Activated CD4-positive, alpha-beta T cell treated with anti-CD3 and anti-CD28 coated beads for 1 hour (primary cell): ENCODE data around the gene SMCO2.
"Not testable (repeated sequence)": the region's sequence is repeated elsewhere in the genome, so short reads cannot be mapped to it uniquely, and the experiment has no call there.

ENCODE experiments used
- DNase-seq: peaks from one replicate; pipeline ENCODE4 v3.0.0-alpha.2; 2020

Gene SMCO2

DNA sequence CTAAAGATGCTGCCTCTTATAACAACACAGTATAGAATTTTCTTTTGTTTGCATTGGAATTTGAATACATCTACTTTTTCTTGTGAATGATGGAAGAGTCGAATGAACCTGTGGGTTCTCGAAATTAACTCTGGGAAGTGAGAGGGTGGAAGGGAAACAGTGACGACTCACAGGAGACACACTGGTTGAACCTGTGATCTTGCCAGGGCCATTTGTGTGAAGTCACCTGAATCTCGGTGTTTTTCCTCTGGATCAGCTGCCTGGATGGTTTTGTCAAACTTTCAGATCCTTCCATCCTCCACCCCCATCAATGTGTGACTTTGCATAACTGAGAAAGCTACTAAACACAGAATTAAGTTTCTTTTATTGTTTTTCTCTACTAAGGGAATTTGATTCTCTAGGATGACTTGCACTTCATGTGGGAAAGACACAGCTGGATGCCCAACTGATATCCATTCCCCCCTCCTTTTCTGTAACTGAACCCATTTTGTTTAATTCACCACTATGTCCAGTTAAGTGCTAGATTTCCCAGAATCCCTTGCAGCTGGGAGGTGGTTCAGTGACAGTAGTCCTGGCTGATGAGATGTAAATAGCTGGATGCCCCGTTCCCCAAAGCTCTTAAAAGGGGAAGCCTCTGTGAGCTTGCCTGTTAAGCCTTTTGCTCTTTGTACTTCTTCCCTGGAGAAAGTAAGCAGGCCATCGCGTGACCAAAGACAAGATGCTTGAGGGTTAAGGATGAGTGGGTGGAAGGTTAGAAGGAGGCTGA is 83.8 kb downstream of the SMCO2 start:
- DNase-seq = no peak

DNA sequence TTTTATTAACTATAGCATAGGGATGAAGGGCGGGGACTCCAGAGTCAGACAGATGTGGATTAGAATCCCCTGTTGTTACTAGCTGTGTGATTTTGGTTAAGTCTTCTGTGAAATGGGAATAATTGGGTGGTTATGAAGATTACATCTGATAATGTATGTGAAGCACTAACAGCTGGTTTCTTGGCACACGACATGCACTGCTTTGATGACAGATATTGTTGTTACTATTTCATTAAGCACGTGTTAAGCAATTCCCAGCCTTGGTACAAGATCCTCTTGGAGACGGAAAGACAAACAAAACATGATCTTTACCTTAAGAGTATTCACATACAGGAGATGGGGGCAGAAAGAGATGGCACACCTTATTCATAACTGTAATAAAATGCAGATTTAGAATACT is 85.4 kb downstream of the SMCO2 start:
- no peak for DNase-seq

DNA sequence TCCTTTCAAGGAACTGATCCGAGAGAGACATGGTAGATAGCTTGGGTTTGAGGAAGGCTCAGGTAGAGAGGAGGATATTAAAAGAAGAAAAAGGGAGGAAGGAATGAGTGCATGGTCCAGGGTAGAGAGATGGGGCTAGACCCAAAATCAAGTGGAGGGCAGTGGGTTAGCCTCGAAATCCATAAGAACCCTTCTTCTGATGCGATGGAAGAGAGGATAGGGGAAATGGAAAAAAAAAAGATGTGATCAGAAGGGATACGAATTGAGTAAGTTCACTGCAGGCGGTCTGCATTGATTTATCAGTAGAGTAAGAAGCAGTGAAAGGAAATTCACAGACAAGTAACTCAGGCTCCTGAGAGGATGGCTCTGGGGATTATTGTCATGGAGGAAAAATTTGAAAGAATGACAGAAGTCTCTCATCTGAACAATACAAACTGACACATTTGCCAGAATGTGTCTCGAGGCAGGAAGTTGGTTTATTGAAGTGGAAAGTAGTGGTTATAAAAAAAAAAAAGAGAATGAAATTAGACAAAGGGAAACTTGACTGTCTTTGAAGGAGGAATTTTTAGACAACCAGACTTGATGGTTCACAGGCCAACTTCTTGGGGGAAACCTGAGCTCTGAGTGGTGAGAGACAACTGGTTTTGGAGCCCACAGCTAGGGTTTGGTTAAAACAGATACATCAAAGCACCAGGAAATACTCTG is 87.7 kb downstream of the SMCO2 start:
- no peak for DNase-seq

DNA sequence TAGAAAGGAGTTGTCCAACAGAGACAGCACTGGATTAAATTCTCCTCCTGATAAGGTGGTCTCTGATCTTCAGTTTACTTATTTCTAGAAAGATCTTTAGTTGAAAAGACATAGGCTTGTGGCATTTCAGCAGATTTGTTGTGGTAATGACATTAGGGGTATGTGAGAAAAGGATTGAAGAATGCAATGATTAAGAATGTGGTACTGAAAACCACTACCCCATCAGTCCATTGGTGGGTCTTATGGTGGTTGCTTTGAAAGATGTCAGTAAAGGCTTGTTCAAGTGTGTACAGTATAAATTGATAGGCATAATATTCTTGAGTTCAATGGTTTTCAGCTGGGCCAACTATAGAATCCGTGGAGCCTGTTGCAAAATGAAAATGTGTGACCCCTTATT is 88.2 kb downstream of the SMCO2 start:
- no peak for DNase-seq

DNA sequence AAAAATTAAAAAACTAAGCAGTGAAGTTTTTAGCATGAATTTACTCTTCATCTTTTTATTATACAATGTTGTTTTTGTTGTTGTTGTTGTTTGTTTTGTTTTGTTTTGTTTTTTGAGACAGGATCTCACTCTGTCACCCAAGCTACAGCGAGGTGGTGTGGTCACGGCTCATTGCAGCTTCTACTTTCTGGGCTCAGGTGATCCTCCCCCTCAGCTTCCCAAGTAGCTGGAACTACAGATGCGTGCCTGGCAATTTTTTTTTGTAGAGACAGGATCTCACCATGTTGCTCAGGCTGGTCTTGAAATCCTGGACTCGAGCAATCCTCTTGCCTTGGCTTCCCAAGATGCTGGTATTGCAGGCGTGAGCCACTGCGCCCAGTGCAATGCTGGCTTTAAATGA is 88.8 kb downstream of the SMCO2 start:
- DNase-seq = no peak

DNA sequence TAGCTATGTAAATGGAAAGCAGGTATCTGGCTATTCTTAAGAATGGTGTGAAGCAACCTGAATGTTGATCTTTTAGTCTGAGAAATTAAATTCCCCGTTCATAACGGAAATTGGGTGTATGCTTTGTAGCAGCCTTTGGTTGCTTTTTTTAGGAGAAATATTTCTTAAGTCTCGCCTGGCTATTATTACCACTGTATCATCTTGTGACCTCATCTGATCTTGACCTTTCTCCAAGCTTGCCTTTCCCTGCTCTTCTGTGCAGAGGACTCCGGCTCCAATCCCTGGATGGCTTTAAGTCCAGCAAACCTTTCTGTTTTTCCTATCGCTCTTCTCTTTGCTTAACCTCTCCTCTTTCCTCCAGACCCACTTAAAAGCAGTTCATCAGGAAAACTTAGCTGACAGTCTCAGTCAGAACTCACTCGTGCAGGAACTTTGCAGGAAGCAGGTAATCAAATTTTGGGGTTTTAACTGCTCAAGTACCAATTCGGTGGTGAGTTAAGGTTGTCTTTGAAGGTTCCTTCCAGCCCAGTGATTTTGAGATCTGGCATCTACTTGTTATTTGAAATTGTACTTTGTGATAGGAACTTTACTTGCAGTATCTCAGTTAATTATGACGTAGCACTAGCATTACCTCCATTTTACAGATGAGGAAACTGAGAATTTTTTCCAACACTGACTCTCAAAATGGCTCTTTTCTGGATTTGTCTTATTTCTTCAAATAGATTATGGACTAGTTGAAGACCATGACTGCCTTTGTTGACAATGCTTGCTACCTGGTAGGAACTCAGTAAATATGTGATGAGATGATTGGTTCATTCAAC is 91.5 kb downstream of the SMCO2 start:
- DNase-seq = no peak

DNA sequence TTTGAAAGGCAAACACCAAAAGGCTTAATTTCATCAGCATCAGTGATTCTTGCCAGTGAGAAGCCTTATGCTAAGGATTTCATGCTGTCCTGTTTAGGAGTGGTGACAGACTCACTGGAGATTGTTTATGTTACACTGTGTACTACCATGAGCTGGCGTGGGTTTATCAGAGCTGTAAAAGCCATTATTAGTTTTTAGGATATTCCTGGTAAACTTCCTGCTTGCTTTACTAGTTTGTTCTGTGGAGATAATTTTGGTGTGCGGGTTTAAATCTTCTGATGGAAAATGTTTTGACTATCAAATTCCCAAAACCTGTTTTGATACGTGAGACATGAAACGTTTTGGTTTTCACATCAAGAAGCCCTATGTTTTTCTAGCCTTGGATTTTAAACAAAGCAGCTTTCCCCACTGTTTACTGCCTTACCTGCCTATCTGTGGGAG is 92.7 kb downstream of the SMCO2 start:
- no peak for DNase-seq

DNA sequence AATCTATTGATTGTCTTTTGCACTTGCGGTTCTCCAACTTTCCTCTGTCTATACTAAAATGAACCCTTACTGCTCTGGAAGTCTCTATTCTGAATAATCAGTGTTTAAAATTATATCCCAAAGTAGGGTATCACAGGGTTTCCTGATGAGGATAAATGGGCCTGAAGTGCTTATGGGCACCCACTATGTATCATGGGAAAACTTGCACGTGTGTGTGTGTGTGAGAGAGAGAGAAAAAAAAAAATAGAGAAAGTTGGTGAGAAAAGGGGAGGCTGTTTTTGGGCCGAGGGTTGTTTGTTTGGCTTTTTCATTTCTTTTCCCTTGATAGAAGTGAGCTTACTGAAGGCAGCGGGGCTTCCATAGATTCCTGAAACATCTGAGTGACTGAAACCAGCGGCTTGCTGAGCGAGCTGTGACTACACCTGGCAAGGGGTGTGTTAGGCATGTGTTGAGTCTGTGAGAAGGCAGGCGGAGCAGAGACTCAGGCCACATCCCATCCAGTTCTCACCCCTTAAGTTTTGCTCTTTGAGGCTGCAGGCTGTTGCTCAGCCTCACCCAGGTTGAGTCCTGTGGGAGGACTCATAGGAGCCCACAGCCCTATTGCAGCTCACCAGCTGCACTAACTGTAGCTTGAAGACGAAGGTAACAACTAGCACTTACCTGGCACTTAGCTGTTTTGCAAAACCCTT is 94.6 kb downstream of the SMCO2 start:
- no peak for DNase-seq

DNA sequence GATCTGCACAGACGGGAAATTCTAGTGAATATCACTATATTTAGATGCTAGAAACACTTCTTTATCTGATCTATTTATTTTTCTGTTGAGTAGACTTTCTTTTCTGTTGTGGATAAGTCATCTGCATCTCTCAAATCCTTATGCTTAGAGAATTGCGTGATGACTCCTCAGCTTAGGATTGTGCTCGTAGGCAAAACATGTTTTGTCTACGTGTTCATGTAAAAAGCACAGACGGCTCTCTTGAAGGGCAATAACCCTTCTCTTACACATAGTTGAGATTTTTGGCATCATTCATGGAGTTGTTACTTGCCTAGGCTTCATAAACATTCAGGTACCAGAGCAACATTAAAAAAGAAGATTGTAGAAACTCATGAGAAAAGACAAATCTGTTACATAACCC is 96.1 kb downstream of the SMCO2 start:
- no peak for DNase-seq

DNA sequence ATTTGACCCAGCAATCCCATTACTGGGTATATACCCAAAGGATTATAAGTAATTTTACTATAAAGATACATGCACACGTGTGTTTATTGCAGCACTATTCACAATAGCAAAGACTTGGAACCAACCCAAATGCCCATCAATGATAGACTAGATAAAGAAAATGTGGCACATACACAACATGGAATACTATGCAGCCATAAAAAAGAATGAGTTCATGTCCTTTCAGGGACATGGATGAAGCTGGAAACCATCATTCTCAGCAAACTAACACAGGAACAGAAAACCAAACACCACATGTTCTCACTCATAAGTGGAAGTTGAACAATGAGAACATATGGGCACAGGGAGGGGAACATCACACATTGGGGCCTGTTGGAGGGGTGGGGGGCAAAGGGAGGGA is 98.3 kb downstream of the SMCO2 start:
- DNase-seq = not testable (repeated sequence)

DNA sequence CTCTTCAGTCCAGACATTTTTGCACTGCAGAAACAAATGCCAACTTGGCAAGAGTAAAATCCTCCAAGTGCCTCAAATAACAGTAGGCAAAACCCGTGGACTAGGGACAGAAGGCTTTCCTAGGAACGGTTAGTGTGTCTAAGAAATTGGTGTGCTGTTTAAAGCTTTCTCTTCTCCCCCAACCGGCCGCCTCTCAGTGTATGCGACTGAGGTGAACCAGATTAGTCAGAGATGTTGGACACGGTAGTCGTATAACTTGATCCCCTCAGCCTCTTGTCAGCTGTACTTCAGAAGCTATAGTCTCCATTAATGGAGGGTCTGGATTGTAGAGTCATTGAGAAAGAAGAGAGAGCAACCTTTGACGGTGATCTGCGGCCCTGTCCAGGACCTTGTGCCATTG is 99.1 kb downstream of the SMCO2 start:
- no peak for DNase-seq

DNA sequence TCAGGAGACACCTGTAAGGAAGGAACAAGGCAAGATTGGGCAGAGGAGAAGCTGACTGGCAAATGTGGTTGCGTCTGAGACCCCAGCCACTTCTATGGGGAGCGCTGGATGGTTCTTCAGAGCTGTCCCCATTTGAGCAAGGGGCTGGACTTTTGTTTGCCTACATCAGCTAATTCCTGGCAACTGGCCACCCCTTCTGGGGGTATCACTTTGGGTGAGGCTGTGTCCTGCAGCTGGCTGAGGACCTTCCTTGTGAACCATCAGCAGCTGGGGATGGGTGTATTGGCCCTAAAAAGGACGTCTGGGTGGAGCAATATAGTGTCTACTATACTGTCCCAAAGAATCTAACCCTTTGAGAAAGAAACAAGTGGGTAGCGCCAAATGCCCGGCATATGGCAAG is 101.1 kb downstream of the SMCO2 start:
- DNase-seq = no peak

DNA sequence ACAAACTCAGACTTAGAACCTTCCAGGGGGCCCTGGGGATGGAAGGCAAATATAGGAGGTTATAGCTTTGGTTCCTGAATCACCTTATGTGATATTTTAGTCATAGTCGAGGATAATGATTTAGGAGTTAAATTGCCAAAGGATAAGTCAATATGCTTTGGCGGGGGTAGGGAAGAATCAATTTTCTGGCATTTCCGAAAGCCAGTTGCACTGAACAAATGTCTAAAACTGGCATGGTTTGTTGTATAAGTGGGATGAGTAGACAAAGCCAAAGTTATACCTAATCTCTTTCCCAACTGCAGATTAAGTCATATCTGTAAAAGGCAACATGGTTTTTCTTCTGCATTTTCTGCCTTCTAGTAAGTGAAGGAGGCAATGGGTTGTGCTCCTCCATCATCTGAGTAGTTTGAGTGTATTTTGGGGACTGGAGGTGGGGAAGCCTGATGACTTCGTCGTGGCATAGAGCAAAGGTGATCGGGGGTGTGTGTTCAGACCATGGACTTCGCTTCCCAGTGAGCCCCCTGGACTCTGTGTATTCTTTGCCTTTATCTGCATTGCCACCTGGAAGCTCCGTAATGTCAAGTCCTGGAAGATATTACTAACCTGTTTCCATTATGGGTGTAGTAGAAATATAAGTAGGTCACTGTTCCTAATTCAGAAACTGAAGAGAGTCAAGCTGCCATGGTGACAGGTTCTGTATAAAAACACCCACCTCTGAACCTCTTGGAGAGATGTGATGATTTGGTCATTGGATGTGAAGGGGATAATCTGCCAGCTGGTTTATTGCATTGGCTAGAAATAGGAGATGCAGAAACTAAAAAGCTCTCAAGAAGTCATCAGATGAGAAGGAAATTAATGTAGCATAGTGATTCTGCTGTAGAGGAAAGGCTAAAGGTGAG is 102.0 kb downstream of the SMCO2 start:
- DNase-seq = no peak

DNA sequence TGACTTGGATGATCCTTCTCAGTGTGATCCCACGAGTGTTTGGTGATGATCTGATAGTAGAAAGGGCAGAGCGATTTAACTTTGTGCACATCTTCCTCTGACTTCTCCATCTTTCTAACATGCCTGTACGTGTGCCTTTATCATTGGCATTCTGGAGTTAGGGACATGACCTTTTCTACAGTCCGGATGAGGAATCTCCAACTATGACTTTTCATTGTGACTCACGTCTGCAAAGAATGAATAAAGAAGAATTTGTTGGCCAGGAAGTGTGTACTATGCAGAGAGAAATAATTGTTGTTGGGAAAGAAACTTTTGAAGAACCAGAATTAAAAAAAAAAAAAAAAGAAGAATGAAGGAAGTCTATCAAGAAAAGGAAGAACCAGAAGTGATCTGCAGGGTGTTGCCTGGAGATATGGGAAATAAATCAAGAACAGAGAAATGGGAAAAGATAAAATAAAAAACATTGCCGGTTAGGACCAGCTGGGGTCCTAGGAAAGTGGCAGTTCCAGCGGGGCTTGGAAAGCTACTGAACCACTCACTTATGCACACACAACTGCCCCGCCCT is 102.8 kb downstream of the SMCO2 start:
- no peak for DNase-seq

DNA sequence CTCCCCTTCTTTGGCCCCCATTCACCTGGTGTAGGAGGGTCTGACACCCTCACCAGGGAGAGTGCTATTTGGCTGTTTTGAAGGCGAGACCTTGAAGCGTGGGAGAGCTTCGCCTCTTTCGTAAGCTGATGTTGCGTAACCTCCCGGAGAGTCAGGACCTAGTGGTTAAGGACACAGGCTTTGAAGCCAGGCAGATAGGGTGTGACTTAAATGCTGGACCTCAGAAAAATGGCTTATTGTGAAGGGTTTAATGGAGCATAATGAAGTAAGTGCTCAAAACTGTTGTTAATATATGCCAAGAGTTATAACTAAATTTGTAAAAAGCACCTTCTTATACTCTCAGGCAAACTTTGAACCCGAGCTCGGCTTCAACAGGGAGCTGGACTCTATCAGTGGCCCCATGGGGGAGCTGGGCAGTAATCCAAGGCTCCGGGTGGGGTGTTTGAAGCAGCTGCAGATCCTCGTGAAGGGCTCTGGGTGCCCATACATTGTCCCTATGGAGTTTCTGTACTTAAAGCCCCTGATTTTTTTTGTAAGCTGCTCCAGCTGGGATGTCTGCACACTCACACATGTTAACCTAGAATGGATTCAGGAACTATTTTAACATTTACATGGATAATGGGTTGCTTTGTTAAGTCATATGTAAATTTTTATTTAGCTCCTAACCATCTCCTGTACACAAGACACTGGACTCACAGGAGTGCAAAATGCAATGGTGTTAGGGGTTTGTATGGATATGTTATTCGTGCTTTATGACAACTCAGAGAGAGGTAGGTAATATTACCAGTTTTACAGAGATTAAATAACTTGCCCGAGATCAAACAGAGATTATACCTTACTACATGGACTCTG is 103.5 kb downstream of the SMCO2 start:
- no peak for DNase-seq

DNA sequence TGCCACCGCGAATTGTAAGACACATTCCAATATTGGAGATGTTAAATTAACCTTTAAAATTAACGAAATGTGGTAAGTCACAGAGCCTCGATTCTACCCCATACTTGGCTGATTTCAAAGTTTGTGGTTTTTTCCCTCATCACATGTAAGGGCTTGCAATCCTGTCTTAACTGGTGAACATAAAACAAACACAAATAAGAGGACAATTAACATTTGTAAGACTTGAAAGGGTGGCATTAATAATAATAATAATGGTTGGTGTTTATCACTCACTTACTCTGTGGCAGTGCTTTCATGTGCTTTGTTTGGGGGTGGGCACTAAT is 104.1 kb downstream of the SMCO2 start:
- no peak for DNase-seq

DNA sequence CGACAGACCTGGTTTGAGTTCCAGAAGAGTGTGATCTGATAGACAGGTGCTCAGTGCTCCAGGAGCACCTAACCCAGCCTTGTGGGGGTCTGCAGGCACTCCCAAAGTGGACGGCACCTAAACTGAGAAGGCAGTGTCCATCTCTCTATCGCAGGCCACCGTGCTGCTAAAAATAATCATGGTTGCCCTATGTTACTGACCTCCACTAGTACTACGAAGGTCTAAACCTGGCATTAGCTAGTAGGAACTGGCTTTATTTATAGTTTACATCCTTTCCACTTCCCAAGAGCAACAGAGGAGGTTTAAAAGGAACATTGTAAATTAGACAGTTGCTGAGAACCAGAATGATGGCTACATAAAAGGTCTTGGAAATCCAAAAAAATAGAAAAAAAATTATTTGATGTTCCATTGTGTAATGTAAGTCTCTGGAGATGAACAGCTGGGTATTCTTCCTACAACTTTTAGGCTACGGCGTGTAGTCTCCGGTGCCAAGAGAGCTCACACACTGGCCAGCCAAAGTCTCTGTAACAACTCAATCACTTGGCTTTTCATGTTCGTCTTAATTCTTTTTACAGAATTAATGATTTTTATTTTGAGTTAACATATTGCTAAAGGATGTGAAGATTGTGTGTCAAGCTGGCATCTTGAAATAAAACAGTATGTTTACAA is 104.8 kb downstream of the SMCO2 start:
- no peak for DNase-seq
